Globus pallidus (tissue), 1 donor: Measurements from ENCODE around the gene URB1.

Experiments
- DNase-seq: peaks from one replicate; pipeline ENCODE4 v3.0.0-alpha.2; 2015; ENCODE audit warnings: low spot score

URB1 gene

GRCh38 chr21:32340863-32341848 lies 51.7 kb downstream of the URB1 start:
- peak; percentile 57 for DNase-seq

- DNase-seq: no peak
These were observed 54.4 kb downstream of the URB1 start for GRCh38 chr21:32338209-32338921.

- DNase-seq: no peak
These were observed 55.6 kb downstream of the URB1 start for GRCh38 chr21:32337206-32337605.

- peak; percentile 83 for DNase-seq
These were observed 56.1 kb downstream of the URB1 start for GRCh38 chr21:32336711-32337110.

GRCh38 chr21:32335601-32336575 lies 56.9 kb downstream of the URB1 start:
- peak; percentile 98 for DNase-seq

- DNase-seq: peak; percentile 88
These were observed 57.8 kb downstream of the URB1 start for GRCh38 chr21:32334980-32335531.

- DNase-seq: no peak
These were observed 58.7 kb downstream of the URB1 start for GRCh38 chr21:32333953-32334673.

GRCh38 chr21:32332463-32332951 lies 60.3 kb downstream of the URB1 start:
- DNase-seq: no peak

GRCh38 chr21:32331444-32332305 lies 61.1 kb downstream of the URB1 start:
- peak; percentile 78 for DNase-seq

- DNase-seq: peak; percentile 80
These were observed 62.0 kb downstream of the URB1 start for GRCh38 chr21:32330784-32331311.

GRCh38 chr21:32329776-32330175 lies 63.0 kb downstream of the URB1 start:
- DNase-seq: no peak

GRCh38 chr21:32329331-32329730 lies 63.5 kb downstream of the URB1 start:
- DNase-seq: no peak

- DNase-seq: no peak
These were observed 64.2 kb downstream of the URB1 start for GRCh38 chr21:32328595-32328994.

- peak; percentile 75 for DNase-seq
These were observed 67.1 kb downstream of the URB1 start for GRCh38 chr21:32325706-32326105.

GRCh38 chr21:32322676-32323075 lies 70.1 kb downstream of the URB1 start:
- no peak for DNase-seq

GRCh38 chr21:32322103-32322502 lies 70.7 kb downstream of the URB1 start:
- no peak for DNase-seq

GRCh38 chr21:32321480-32321879 lies 71.3 kb downstream of the URB1 start:
- no peak for DNase-seq

GRCh38 chr21:32320726-32321125 lies 72.1 kb downstream of the URB1 start:
- DNase-seq: no peak

- no peak for DNase-seq
These were observed 72.8 kb downstream of the URB1 start for GRCh38 chr21:32320059-32320458.
